AG09319 (cell line): ENCODE results near the gene SIK2.

ENCODE experiments used
- DNase-seq: peaks from one replicate; pipeline ENCODE4 v3.0.0-alpha.2; 2010; ENCODE audit warnings: low read depth; ENCODE audit errors: extremely low read depth
- CTCF ChIP-seq: IDR thresholded peaks from 2 replicates; pipeline ENCODE4 v1.5.1; 2011; ENCODE audit warnings: low read depth, mild to moderate bottlenecking, inconsistent platforms, low read length, moderate library complexity

SIK2 gene

GRCh38 chr11:111725621-111726020 lies 123.4 kb downstream of the SIK2 start:
- no peak for DNase-seq
- TF ChIP-seq CTCF: no peak

GRCh38 chr11:111726301-111726713 lies 124.1 kb downstream of the SIK2 start:
- no peak for DNase-seq
- no peak for TF ChIP-seq CTCF

- TF ChIP-seq CTCF: no peak
Measured at GRCh38 chr11:111727431-111727830, 125.2 kb downstream of the SIK2 start.

GRCh38 chr11:111729071-111729830 lies 127.0 kb downstream of the SIK2 start:
- TF ChIP-seq CTCF: no peak
- no peak for DNase-seq

More at GRCh38 chr11:111727431-111727830, 125.2 kb downstream of the SIK2 start:
- no peak for DNase-seq

GRCh38 chr11:111729831-111730311 lies 127.6 kb downstream of the SIK2 start:
- no peak for DNase-seq

GRCh38 chr11:111730871-111731591 lies 128.8 kb downstream of the SIK2 start:
- no peak for DNase-seq
- no peak for TF ChIP-seq CTCF

More at GRCh38 chr11:111729831-111730311, 127.6 kb downstream of the SIK2 start:
- no peak for TF ChIP-seq CTCF

GRCh38 chr11:111731821-111732220 lies 129.6 kb downstream of the SIK2 start:
- no peak for TF ChIP-seq CTCF
- no peak for DNase-seq
